Smooth muscle cell (in vitro differentiated cells): Measurements from ENCODE around the gene NOTCH3. TPM values are rescaled to one million over a fixed set of nuclear protein-coding genes. Genes with fewer than 3 reads are reported as not detected.

Experiments
- DNase-seq: peaks from one replicate; lab custom pipeline; 2025; ENCODE audit not compliant: unreplicated experiment; lab: John Stamatoyannopoulos, UW
- H2AFZ ChIP-seq: fragments of 200-600 bp; sonication (generic); 2 replicates; pipeline ENCODE4 v1.6.0; 2016; ENCODE audit warnings: antibody characterized with exemption, low read depth, mild to moderate bottlenecking
- H3F3A ChIP-seq: fragments of 200-600 bp; sonication (generic); 2 replicates; pipeline ENCODE4 v1.6.0; 2017; ENCODE audit warnings: antibody characterized with exemption, low read depth
- H3K27ac ChIP-seq: fragments of 200-600 bp; sonication (generic); 2 replicates; pipeline ENCODE4 v1.5.1; 2016; ENCODE audit warnings: low read depth, mild to moderate bottlenecking
- H3K27me3 ChIP-seq: fragments of 200-600 bp; sonication (generic); 2 replicates; pipeline ENCODE4 v1.6.1; 2016; ENCODE audit warnings: low read depth, mild to moderate bottlenecking
- H3K36me3 ChIP-seq: fragments of 200-600 bp; sonication (generic); 2 replicates; pipeline ENCODE4 v1.5.1; 2016; ENCODE audit warnings: low read depth
- H3K4me1 ChIP-seq: fragments of 200-600 bp; sonication (generic); 2 replicates; pipeline ENCODE4 v1.5.1; 2016; ENCODE audit warnings: low read depth
- H3K4me2 ChIP-seq: fragments of 200-600 bp; sonication (generic); 2 replicates; pipeline ENCODE4 v1.6.0; 2016; ENCODE audit warnings: mild to moderate bottlenecking
- H3K4me3 ChIP-seq: fragments of 200-600 bp; sonication (generic); 2 replicates; pipeline ENCODE4 v1.5.1; 2016; ENCODE audit warnings: mild to moderate bottlenecking
- H3K79me2 ChIP-seq: fragments of 200-600 bp; sonication (generic); 2 replicates; pipeline ENCODE4 v1.6.0; 2016; ENCODE audit warnings: low read depth, mild to moderate bottlenecking
- H3K9ac ChIP-seq: fragments of 200-600 bp; sonication (generic); 2 replicates; pipeline ENCODE4 v1.6.0; 2016; ENCODE audit warnings: low read depth
- H3K9me3 ChIP-seq: fragments of 200-600 bp; sonication (generic); replicated peaks from 2 replicates; pipeline ENCODE4 v1.5.1; 2016; ENCODE audit warnings: low read depth
- H4K20me1 ChIP-seq: fragments of 200-600 bp; sonication (generic); 2 replicates; pipeline ENCODE4 v1.6.0; 2016; ENCODE audit warnings: low read depth
- WGBS: methylation state at CpG from one replicate; pipeline ENCODE4 v1.1.7; 2016; ENCODE audit warnings: low lambda C conversion rate; 5-methylcytosine and 5-hydroxymethylcytosine counted together
- polyA plus RNA-seq: library from polyadenylated mRNA; unstranded; fragments of >200 nt; fragmentation: Nextera tagmentation; extraction: Ambion mirVana; gene quantifications from 2 replicates; pipeline ENCODE4 v1.2.1, GENCODE V29; 2016
- total RNA-seq: library from RNA; depleted of rRNA; stranded (reverse); fragments of >200 nt; gene quantifications from 2 replicates; pipeline ENCODE4 v1.2.3, GENCODE V29; 2014
- TF ChIP-seq, protein P1 (sequence below): fragments of 200-600 bp; sonication (generic); IDR thresholded peaks from 2 replicates; pipeline ENCODE4 v1.5.1; 2017; ENCODE audit warnings: borderline replicate concordance, mild to moderate bottlenecking, antibody characterized with exemption; ENCODE audit not compliant: insufficient read depth, poor library complexity, severe bottlenecking

The NOTCH3 gene
- total and polyA plus RNA-seq, 2 experiments from 2014 or later: 72.0 to 92.5 TPM

GRCh38 chr19:15155296-15155695 is 45.5 kb downstream of the NOTCH3 start:
- 87% methylated on average over 5 of the region's 5 CpGs for WGBS
- Histone ChIP-seq H3K27ac (no peak overlapping the region), H3K36me3 (no peaks in the 10 kb centered on the region), H3K4me1 (no peaks in the 10 kb centered on the region), H2AFZ (no peak overlapping the region), H3K4me2 (no peak overlapping the region), H3K9ac (no peak overlapping the region), H3K27me3 (no peaks in the 10 kb centered on the region), H3K9me3 (no peaks in the 10 kb centered on the region), H4K20me1 (no peaks in the 10 kb centered on the region), H3K79me2 (no peaks in the 10 kb centered on the region), H3K4me3 (no peak overlapping the region), H3F3A (no peaks in the 10 kb centered on the region)
- DNase-seq: no peak
- TF ChIP-seq, protein P1, sequence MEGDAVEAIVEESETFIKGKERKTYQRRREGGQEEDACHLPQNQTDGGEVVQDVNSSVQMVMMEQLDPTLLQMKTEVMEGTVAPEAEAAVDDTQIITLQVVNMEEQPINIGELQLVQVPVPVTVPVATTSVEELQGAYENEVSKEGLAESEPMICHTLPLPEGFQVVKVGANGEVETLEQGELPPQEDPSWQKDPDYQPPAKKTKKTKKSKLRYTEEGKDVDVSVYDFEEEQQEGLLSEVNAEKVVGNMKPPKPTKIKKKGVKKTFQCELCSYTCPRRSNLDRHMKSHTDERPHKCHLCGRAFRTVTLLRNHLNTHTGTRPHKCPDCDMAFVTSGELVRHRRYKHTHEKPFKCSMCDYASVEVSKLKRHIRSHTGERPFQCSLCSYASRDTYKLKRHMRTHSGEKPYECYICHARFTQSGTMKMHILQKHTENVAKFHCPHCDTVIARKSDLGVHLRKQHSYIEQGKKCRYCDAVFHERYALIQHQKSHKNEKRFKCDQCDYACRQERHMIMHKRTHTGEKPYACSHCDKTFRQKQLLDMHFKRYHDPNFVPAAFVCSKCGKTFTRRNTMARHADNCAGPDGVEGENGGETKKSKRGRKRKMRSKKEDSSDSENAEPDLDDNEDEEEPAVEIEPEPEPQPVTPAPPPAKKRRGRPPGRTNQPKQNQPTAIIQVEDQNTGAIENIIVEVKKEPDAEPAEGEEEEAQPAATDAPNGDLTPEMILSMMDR: no peak

DNA sequence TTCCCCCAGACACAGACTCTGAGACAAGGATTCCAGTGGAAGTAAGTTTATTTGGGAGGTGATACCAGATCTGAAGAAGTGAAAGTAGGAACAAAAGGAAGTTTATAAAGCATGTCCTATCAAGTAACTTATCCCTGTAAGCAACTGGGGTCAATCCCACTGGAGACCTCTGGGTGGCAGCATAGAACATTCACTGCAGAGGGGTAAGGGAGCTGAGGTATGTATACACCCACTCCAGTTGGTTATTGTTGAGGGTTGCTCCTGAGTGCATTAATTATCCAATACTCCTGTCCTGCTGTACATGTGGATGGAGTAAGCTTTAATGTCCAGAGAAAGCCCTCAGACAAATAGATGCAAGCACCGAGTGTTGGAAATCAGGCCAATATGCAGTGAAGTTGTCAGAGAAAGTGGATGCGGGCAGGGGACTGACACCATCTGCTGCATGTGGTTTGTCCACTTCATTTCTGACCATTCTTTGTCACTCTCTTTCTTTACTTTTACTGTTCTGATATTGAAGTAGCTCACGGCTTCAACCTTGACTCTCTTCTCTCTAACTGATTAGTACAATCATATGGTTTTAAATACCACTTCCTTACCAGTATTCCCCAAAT is 46.7 kb downstream of the NOTCH3 start:
- Histone ChIP-seq H3K4me1 (no peaks in the 10 kb centered on the region), H3K27ac (no peak overlapping the region), H3K4me3 (no peak overlapping the region), H3K79me2 (no peaks in the 10 kb centered on the region), H4K20me1 (no peaks in the 10 kb centered on the region), H2AFZ (no peak overlapping the region), H3K36me3 (no peaks in the 10 kb centered on the region), H3K9ac (no peak overlapping the region), H3K9me3 (no peaks in the 10 kb centered on the region), H3F3A (no peaks in the 10 kb centered on the region), H3K27me3 (no peaks in the 10 kb centered on the region), H3K4me2 (no peak overlapping the region)
- TF ChIP-seq, protein P1: peak; percentile 63
- DNase-seq: no peak
- WGBS: 94% methylated on average over 3 of the region's 3 CpGs

DNA sequence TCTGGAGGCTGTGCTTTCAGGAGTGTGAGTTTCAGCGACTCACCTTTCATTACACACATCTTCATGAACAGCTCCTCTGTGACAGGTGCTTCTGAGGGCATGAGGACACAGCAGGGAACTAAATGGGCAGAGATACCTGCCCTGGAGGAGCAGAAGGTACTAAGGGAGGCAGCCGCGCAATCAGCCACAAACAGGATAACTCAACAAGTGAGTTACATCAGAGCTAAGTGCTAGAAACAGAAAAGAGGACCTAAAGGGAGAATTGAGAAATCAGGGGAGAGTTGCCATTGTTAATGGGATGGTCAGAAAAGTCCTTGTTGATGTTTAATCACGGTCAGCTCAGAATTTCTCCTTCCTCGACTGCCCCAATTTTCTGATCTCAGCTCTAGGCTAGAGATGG is 51.1 kb downstream of the NOTCH3 start:
- Histone ChIP-seq H3K27ac (no peak overlapping the region), H2AFZ (no peak overlapping the region), H3K4me2 (no peak overlapping the region), H3K36me3 (no peaks in the 10 kb centered on the region), H3K9ac (no peak overlapping the region), H4K20me1 (no peaks in the 10 kb centered on the region), H3F3A (no peaks in the 10 kb centered on the region), H3K4me3 (no peak overlapping the region), H3K27me3 (no peaks in the 10 kb centered on the region), H3K9me3 (no peaks in the 10 kb centered on the region), H3K79me2 (no peaks in the 10 kb centered on the region), H3K4me1 (no peaks in the 10 kb centered on the region)
- 84% methylated on average over 5 of the region's 5 CpGs for WGBS
- TF ChIP-seq, protein P1: no peak
- DNase-seq: no peak

DNA sequence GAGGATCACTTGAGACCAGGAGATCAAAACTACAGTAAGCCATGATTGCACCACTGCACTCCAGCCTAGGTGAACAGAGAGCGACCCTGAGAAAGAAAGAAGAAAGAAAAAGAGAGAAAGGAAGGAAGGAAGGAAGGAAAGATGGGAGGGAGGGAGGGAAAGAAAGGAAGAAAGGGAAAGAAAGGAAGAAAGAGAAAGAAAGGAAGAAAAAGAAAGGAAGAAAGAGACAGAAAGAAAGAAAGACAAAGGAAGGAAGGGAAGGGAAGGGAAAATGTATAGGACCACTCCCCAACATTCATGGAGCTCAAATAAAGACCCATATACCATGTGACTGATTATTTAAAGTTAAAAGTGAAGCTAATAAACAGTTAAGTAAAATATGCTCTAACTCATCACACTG is 53.7 kb downstream of the NOTCH3 start:
- Histone ChIP-seq H2AFZ (no peak overlapping the region), H3F3A (no peaks in the 10 kb centered on the region), H3K27ac (no peak overlapping the region), H3K27me3 (no peaks in the 10 kb centered on the region), H4K20me1 (no peaks in the 10 kb centered on the region), H3K4me3 (no peak overlapping the region), H3K4me2 (no peak overlapping the region), H3K4me1 (no peaks in the 10 kb centered on the region), H3K9ac (no peak overlapping the region), H3K9me3 (no peaks in the 10 kb centered on the region), H3K36me3 (no peaks in the 10 kb centered on the region), H3K79me2 (no peaks in the 10 kb centered on the region)
- TF ChIP-seq, protein P1: no peak
- 100% methylated on average over 1 of the region's 1 CpG for WGBS
- no peak for DNase-seq
